ENCODE data around the gene HDAC1.

DNA sequence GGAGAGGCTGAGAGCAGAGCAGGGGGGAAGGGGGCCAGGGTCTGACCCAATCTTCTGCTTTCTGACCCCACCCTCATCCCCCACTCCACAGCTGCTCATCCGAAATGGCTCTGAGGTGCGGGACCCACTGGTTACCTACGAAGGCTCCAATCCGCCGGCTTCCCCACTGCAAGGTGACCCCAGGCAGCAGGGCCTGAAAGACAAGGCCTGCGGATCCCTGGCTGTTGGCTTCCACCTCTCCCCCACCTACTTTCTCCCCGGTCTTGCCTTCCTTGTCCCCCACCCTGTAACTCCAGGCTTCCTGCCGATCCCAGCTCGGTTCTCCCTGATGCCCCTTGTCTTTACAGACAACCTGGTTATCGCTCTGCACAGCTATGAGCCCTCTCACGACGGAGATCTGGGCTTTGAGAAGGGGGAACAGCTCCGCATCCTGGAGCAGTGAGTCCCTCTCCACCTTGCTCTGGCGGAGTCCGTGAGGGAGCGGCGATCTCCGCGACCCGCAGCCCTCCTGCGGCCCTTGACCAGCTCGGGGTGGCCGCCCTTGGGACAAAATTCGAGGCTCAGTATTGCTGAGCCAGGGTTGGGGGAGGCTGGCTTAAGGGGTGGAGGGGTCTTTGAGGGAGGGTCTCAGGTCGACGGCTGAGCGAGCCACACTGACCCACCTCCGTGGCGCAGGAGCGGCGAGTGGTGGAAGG lies 17.1 kb upstream of the HDAC1 start:
- TF ChIP-seq CTCF (IDR thresholded peaks at IDR 0.05; ENCODE audit: borderline replicate concordance, extremely low read depth, low read length, poor library complexity, severe bottlenecking) = no peak
- no peak for TF ChIP-seq EZH2 (IDR thresholded peaks at IDR 0.05; ENCODE audit: borderline replicate concordance, low read depth, low read length, severe bottlenecking)

All from DND-41 (cell line).